Ishikawa (cell line): ENCODE data around the gene ABHD17C.

Experiments
- CEBPB ChIP-seq: IDR thresholded peaks from 2 replicates; pipeline ENCODE4 v1.6.1; 2012
- CREB1 ChIP-seq: IDR thresholded peaks from 2 replicates; pipeline ENCODE4 v1.6.1; 2012; ENCODE audit warnings: low read depth
- EGR1 ChIP-seq: IDR thresholded peaks from 2 replicates; pipeline ENCODE4 v1.6.1; 2012
- EP300 ChIP-seq: IDR thresholded peaks from 2 replicates; pipeline ENCODE4 v1.6.1; 2012; ENCODE audit warnings: borderline replicate concordance
- FOXM1 ChIP-seq: IDR thresholded peaks from 2 replicates; pipeline ENCODE4 v1.6.1; 2012; ENCODE audit warnings: low read depth, borderline replicate concordance
- NFIC ChIP-seq: IDR thresholded peaks from 2 replicates; pipeline ENCODE4 v1.6.1; 2012
- RAD21 ChIP-seq: IDR thresholded peaks from 2 replicates; pipeline ENCODE4 v1.6.1; 2012; ENCODE audit warnings: low read depth
- TAF1 ChIP-seq: IDR thresholded peaks from 2 replicates; pipeline ENCODE4 v1.6.1; 2012; ENCODE audit warnings: low read depth, mild to moderate bottlenecking
- TCF12 ChIP-seq: IDR thresholded peaks from 2 replicates; pipeline ENCODE4 v1.6.1; 2012; ENCODE audit warnings: low read depth
- TEAD4 ChIP-seq: IDR thresholded peaks from 2 replicates; pipeline ENCODE4 v1.6.1; 2012
- YY1 ChIP-seq: IDR thresholded peaks from 2 replicates; pipeline ENCODE4 v1.6.1; 2012; ENCODE audit warnings: low read depth
- ZBTB7A ChIP-seq: IDR thresholded peaks from 2 replicates; pipeline ENCODE4 v1.6.1; 2012; ENCODE audit warnings: low read depth
- TF ChIP-seq, protein P1 (sequence below): IDR thresholded peaks from 2 replicates; pipeline ENCODE4 v1.6.1; 2012
- TF ChIP-seq, protein P2 (sequence below): IDR thresholded peaks from 2 replicates; pipeline ENCODE4 v1.6.1; 2012; ENCODE audit warnings: low read depth, mild to moderate bottlenecking
- TF ChIP-seq, protein P3 (sequence below): IDR thresholded peaks from 2 replicates; pipeline ENCODE4 v1.6.1; 2012

Gene ABHD17C

DNA sequence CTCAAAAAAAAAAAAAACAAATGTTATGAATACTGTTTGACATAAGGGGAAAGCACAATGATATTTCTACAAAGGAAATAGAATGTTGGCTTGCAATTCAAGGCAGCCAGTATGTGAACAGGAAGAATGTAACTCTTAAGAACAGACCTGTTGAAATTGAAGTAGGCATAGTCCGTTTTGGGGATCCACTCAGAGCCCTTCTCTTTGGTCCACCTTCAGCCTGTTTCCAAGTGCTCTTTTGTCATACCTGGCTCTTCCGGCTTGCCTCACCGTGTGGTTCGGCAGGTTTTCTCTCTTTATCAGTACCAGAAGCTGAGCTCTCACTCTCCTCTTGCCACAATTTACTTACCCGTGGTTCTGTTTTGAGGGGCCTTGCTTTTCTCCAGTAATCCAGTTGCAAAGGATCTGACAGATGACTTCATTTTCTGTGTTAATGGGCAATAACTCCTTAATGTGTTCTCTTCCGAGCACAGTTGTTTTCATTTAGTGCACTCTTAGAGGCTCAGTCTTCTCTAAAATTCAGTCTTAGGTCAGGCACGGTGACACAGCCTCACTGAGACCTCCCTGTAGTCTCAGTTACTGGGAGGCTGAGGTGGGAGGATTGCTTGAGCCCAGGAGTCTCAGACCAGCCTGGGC lies 6.7 kb downstream of the ABHD17C start:
- no peak for TF ChIP-seq ZBTB7A
- TF ChIP-seq, protein P1, sequence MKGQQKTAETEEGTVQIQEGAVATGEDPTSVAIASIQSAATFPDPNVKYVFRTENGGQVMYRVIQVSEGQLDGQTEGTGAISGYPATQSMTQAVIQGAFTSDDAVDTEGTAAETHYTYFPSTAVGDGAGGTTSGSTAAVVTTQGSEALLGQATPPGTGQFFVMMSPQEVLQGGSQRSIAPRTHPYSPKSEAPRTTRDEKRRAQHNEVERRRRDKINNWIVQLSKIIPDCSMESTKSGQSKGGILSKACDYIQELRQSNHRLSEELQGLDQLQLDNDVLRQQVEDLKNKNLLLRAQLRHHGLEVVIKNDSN = no peak
- TF ChIP-seq, protein P2, sequence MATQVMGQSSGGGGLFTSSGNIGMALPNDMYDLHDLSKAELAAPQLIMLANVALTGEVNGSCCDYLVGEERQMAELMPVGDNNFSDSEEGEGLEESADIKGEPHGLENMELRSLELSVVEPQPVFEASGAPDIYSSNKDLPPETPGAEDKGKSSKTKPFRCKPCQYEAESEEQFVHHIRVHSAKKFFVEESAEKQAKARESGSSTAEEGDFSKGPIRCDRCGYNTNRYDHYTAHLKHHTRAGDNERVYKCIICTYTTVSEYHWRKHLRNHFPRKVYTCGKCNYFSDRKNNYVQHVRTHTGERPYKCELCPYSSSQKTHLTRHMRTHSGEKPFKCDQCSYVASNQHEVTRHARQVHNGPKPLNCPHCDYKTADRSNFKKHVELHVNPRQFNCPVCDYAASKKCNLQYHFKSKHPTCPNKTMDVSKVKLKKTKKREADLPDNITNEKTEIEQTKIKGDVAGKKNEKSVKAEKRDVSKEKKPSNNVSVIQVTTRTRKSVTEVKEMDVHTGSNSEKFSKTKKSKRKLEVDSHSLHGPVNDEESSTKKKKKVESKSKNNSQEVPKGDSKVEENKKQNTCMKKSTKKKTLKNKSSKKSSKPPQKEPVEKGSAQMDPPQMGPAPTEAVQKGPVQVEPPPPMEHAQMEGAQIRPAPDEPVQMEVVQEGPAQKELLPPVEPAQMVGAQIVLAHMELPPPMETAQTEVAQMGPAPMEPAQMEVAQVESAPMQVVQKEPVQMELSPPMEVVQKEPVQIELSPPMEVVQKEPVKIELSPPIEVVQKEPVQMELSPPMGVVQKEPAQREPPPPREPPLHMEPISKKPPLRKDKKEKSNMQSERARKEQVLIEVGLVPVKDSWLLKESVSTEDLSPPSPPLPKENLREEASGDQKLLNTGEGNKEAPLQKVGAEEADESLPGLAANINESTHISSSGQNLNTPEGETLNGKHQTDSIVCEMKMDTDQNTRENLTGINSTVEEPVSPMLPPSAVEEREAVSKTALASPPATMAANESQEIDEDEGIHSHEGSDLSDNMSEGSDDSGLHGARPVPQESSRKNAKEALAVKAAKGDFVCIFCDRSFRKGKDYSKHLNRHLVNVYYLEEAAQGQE = no peak
- TF ChIP-seq, protein P3, sequence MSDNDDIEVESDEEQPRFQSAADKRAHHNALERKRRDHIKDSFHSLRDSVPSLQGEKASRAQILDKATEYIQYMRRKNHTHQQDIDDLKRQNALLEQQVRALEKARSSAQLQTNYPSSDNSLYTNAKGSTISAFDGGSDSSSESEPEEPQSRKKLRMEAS = no peak
- no peak for TF ChIP-seq EGR1
- no peak for TF ChIP-seq EP300

DNA sequence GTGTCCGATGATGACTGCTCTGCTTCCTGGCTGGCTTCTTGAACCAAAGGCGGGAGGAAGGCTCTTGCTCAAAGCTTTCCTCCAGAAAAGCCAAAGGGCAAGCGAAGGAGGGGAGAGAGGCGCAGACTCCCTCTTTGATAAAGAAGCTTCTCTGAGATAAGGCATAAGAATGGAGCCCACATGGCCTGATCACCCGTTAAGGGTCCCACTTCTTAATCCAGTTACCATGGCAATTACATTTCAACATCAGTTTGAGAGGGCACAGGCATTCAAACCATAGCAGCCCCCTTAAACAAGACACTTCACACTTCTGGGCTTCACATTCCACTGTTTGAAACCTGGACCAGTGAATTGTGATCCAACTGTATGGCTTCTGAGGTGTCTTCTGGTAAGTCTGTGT lies 8.0 kb downstream of the ABHD17C start:
- TF ChIP-seq EGR1 (no peak), EP300 (no peak), TEAD4 (no peak), NFIC (no peak), CEBPB (no peak), YY1 (no peak), TCF12 (no peak)
- TF ChIP-seq, protein P3 = no peak
- TF ChIP-seq, protein P2 = no peak

DNA sequence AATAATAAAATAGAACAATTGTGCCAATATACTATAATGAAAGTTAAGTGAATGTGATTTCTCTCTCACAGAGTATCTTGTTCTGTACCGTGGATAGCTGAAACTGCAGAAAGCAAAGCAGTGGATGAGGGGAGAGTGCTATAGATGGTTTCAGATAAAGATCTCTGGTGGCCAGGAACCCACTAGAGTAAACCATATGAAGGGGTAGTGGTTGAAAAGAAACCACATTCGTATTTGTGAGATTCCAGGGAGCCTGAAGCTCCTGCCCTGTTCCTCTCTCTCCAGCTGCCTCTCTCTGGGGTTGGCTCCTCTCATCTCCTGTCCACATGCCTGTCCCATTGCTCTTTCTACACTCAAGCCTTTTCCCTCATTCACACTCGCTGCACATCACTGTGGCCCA lies 8.9 kb downstream of the ABHD17C start:
- TF ChIP-seq RAD21 (no peak), YY1 (no peak), EP300 (no peak), TCF12 (no peak), NFIC (no peak), TEAD4 (no peak), TAF1 (no peak), EGR1 (no peak), CEBPB (no peak), CREB1 (no peak), ZBTB7A (no peak), FOXM1 (no peak)
- TF ChIP-seq, protein P2 = no peak
- TF ChIP-seq, protein P1 = no peak
- TF ChIP-seq, protein P3 = no peak

DNA sequence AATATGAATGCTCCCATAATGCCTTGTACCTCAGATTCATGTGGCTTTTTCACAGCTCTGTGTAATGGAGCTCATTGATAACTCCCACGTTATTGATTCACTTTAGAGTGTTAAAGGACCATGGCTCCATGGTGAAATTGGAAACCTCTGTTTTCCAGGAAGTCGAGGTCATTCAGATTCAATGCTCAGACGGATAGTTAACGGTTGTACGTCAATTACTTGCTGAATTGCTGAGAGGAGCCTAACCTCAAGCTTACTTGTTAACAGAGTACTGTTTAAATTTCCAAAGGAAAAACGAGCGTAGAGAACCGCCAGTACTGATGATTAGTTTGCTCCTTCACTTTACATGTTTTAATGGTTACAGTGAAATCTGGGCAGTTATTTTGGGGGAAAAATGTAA lies 11.1 kb downstream of the ABHD17C start:
- TF ChIP-seq FOXM1 = no peak
- TF ChIP-seq, protein P2 = no peak
- no peak for TF ChIP-seq YY1
- no peak for TF ChIP-seq TCF12
- no peak for TF ChIP-seq CEBPB
- TF ChIP-seq EP300 = no peak
- TF ChIP-seq RAD21 = no peak
- no peak for TF ChIP-seq TAF1
- TF ChIP-seq, protein P1 = no peak
- TF ChIP-seq TEAD4 = no peak
- no peak for TF ChIP-seq ZBTB7A
- no peak for TF ChIP-seq EGR1
- no peak for TF ChIP-seq CREB1
- no peak for TF ChIP-seq NFIC
